ENCODE results near the gene SCN2B. TPM values are rescaled to one million over a fixed set of nuclear protein-coding genes. Genes with fewer than 3 reads are reported as not detected.

SCN2B gene
- total RNA-seq, 2 experiments from 2014 or later: not detected

DNA sequence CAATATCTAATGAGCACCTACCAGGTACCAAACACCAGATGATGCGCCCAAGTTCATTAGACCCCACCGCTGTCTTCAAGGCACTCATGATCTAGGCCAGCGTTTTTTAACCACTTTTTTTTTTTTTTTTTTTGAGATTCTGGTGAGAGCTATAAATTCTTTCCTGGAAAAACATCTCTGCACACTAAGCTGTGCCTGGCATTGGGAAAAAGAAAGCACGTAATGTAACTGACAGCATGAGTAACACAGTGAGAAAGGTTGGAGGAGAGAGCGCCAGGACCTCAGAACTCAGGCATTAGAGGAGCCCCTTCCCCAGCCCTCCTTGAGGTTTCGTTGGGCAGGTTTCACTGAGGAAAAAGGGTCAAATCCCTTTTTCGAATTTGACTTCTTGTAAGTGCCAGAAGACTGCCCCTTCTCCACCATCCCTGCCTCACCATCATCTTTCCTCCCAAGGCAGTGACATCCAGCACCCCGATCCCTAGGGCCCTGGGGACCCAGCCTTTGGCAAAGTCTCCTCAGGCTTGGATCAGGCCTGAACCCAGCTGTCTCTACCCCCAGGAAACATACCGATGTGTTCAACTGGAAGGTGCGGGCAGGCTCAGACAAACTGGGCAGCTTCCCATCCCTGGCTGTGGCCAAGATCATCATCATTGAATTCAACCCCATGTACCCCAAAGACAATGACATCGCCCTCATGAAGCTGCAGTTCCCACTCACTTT, 63.6 kb downstream of the SCN2B start:
- Mint-ChIP-seq H3K9me3 (no peaks in the 10 kb centered on the region), H3K36me3 (ENCODE audit: low read depth) (no peaks in the 10 kb centered on the region), H3K4me1 (ENCODE audit: low read depth) (no peaks in the 10 kb centered on the region), H3K4me3 (no peak overlapping the region), H3K27me3 (peaks cover 12% of the 10 kb centered on the region), H3K27ac (no peak overlapping the region)
- no peaks in the 10 kb centered on the region for H3K9me3 ChIP-seq (ENCODE audit: control insufficient read depth in 1 of 2, insufficient read depth in 1 of 2, low read length in 2 of 2)
- intact Hi-C loops (cut with DNase I, micrococcal nuclease): no loop called here
- peaks cover 0 to 3% of the 10 kb centered on the region in 2 experiments for H3K27me3 ChIP-seq (ENCODE audit: control insufficient read depth in 1 of 2, insufficient read depth in 2 of 2, low read length in 2 of 2)
- H3K4me3 ChIP-seq (ENCODE audit: low read length): no peak overlapping the region
- no peaks in the 10 kb centered on the region for H3K36me3 ChIP-seq (ENCODE audit: insufficient read depth, low read length)
- no peak overlapping the region for H3K27ac ChIP-seq (ENCODE audit: low read depth in 1 of 2, low read length in 2 of 2)
- DNase-seq: no peak
- TF ChIP-seq, protein P1, sequence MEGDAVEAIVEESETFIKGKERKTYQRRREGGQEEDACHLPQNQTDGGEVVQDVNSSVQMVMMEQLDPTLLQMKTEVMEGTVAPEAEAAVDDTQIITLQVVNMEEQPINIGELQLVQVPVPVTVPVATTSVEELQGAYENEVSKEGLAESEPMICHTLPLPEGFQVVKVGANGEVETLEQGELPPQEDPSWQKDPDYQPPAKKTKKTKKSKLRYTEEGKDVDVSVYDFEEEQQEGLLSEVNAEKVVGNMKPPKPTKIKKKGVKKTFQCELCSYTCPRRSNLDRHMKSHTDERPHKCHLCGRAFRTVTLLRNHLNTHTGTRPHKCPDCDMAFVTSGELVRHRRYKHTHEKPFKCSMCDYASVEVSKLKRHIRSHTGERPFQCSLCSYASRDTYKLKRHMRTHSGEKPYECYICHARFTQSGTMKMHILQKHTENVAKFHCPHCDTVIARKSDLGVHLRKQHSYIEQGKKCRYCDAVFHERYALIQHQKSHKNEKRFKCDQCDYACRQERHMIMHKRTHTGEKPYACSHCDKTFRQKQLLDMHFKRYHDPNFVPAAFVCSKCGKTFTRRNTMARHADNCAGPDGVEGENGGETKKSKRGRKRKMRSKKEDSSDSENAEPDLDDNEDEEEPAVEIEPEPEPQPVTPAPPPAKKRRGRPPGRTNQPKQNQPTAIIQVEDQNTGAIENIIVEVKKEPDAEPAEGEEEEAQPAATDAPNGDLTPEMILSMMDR (IDR thresholded peaks at IDR 0.05): no peak
- POLR2A ChIA-PET: no interaction called here
- H3K4me1 ChIP-seq (ENCODE audit: insufficient read depth, low read length): peaks cover 3% of the 10 kb centered on the region
- CTCF ChIA-PET: interaction anchor here (0.7 kb wide), 1 partner anchor 810 kb away, joined by 4 read pairs; no protein-coding TSS in a partner anchor
- ATAC-seq (ENCODE audit: poor library complexity): no peak

Other genes starting within 250 kb of the SCN2B start
- 1 to 10 TPM in 1 of 2 experiments, under 1 TPM in 1; 0.99 to 1.4 TPM for gene TMPRSS13, start 247.2 kb downstream of the SCN2B start, total RNA-seq
- 100 to 1,000 TPM; 193 to 203 TPM for gene IL10RA, start 190.2 kb downstream of the SCN2B start, total RNA-seq
- not detected for gene TMPRSS4, start 99.6 kb downstream of the SCN2B start, total RNA-seq
- gene SMIM35, start 89.7 kb downstream of the SCN2B start, total RNA-seq: under 1 TPM; 0.06 to 0.08 TPM
- gene SCN4B, start 23.8 kb downstream of the SCN2B start, total RNA-seq: not detected
- gene JAML, start 48.4 kb upstream of the SCN2B start, total RNA-seq: 10 to 100 TPM; 26.7 to 30.3 TPM
- 10 to 100 TPM; 29.0 to 30.2 TPM for gene MPZL3, start 75.7 kb upstream of the SCN2B start, total RNA-seq
- 1 to 10 TPM in 1 of 2 experiments, under 1 TPM in 1; 0.95 to 1.8 TPM for gene MPZL2, start 87.7 kb upstream of the SCN2B start, total RNA-seq
- gene CD3E, start 128.1 kb upstream of the SCN2B start, total RNA-seq: 100 to 1,000 TPM; 483 to 515 TPM
- gene CD3D, start 166.1 kb upstream of the SCN2B start, total RNA-seq: 100 to 1,000 TPM; 265 to 274 TPM
- 100 to 1,000 TPM; 102 to 109 TPM for gene CD3G, start 167.7 kb upstream of the SCN2B start, total RNA-seq
- gene UBE4A, start 183.0 kb upstream of the SCN2B start, total RNA-seq: 10 to 100 TPM; 40.1 to 43.0 TPM
- gene ATP5MG, start 225.0 kb upstream of the SCN2B start, total RNA-seq: 100 to 1,000 TPM; 147 to 153 TPM